ENCODE measurements around the gene KLF3.

KLF3 gene

GRCh38 chr4:38688676-38689355 is 24.8 kb downstream of the KLF3 start:
- peaks cover 38% of the 10 kb centered on the region for H3K36me3 ChIP-seq (ENCODE audit: insufficient read depth, low read length)
- no peak overlapping the region for H3K9ac ChIP-seq (ENCODE audit: low read length)
- no peak overlapping the region for H3K4me3 ChIP-seq (ENCODE audit: low read depth in 1 of 2, low read length in 2 of 2)
- no peaks in the 10 kb centered on the region for H3K9me3 ChIP-seq (ENCODE audit: low read length)
- peaks cover 61% of the 10 kb centered on the region for H3K4me1 ChIP-seq (ENCODE audit: insufficient read depth, low read length)
- H3K27me3 ChIP-seq (ENCODE audit: control insufficient read depth in 1 of 2, insufficient read depth in 2 of 2, low read length in 2 of 2): no peaks in the 10 kb centered on the region
- H3K27ac ChIP-seq (ENCODE audit: low read depth, low read length): no peak overlapping the region

GRCh38 chr4:38691251-38692008 is 27.4 kb downstream of the KLF3 start:
- no peak overlapping the region for H3K4me3 ChIP-seq (ENCODE audit: low read depth in 1 of 2, low read length in 2 of 2)
- no peak overlapping the region for H3K27ac ChIP-seq (ENCODE audit: low read depth, low read length)
- peaks cover 47% of the 10 kb centered on the region for H3K4me1 ChIP-seq (ENCODE audit: insufficient read depth, low read length)
- peaks cover 64% of the 10 kb centered on the region for H3K36me3 ChIP-seq (ENCODE audit: insufficient read depth, low read length)
- no peak overlapping the region for H3K9ac ChIP-seq (ENCODE audit: low read length)
- no peaks in the 10 kb centered on the region for H3K27me3 ChIP-seq (ENCODE audit: control insufficient read depth in 1 of 2, insufficient read depth in 2 of 2, low read length in 2 of 2)
- H3K9me3 ChIP-seq (ENCODE audit: low read length): no peaks in the 10 kb centered on the region

DNA sequence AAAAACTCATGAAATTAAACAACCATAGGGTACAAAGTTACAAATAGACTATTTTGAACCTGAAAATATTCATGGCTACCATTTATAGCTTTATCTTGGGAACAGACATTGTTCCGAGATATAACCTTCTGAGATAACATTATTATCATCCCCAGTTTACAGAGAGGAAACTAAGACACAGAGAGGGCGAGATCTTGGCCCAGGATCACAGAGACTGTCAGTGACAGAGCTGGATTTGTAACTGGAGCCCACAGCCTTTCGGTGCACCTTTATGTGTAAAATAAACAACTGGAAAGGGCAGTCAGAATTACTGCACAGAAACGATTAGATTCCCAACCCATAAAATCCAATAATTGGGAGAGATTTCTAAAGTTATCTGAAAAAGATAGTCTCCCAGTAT is 28.4 kb downstream of the KLF3 start:
- Histone ChIP-seq H3K27ac (ENCODE audit: low read depth, low read length) (no peak overlapping the region), H3K9ac (ENCODE audit: low read length) (no peak overlapping the region), H3K4me3 (ENCODE audit: low read depth in 1 of 2, low read length in 2 of 2) (no peak overlapping the region), H3K27me3 (ENCODE audit: control insufficient read depth in 1 of 2, insufficient read depth in 2 of 2, low read length in 2 of 2) (no peaks in the 10 kb centered on the region), H3K9me3 (ENCODE audit: low read length) (no peaks in the 10 kb centered on the region), H3K4me1 (ENCODE audit: insufficient read depth, low read length) (peaks cover 47% of the 10 kb centered on the region), H3K36me3 (ENCODE audit: insufficient read depth, low read length) (peaks cover 66% of the 10 kb centered on the region)

DNA sequence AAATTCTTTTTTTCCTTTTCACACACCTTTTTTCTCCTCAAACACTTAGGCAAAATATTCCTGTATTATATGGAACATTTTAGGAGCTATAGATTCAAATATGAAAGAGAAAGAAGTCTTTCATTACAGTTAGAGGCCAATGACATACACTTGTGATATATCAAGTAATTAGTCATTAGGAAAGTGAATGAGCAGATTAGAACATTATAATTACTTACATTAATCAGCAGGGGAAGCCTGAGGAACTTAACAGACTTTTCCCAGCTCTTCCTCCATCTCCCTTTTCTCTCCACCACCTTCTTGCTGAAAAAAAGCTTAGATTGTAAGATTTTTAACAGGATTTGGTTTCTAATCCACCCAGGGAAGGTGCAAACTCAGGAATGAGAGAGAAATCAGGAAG is 29.6 kb downstream of the KLF3 start:
- H3K9me3 ChIP-seq (ENCODE audit: low read length): no peaks in the 10 kb centered on the region
- H3K36me3 ChIP-seq (ENCODE audit: insufficient read depth, low read length): peaks cover 70% of the 10 kb centered on the region
- no peak overlapping the region for H3K9ac ChIP-seq (ENCODE audit: low read length)
- no peaks in the 10 kb centered on the region for H3K27me3 ChIP-seq (ENCODE audit: control insufficient read depth in 1 of 2, insufficient read depth in 2 of 2, low read length in 2 of 2)
- H3K27ac ChIP-seq (ENCODE audit: low read depth, low read length): no peak overlapping the region
- H3K4me1 ChIP-seq (ENCODE audit: insufficient read depth, low read length): peaks cover 45% of the 10 kb centered on the region
- no peak overlapping the region for H3K4me3 ChIP-seq (ENCODE audit: low read depth in 1 of 2, low read length in 2 of 2)

DNA sequence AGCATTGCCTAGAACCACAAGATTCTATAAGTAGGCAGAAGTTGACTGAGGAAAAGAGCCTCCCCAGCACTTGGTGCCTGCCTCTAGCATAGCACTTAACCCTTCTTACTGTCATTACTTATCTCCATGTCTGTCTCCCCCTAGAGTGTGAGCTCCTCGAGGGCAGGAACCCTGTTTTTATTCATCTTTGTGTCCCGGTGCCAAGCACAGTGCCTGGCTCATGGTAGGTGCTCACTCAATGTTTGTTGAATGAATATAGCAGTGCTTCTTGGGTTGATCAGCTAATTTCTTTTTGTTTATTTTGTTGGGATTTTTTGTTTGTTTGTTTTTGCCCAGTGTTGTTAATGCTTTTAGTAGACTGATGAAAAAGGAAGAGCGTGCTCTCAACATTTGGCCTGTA is 30.3 kb downstream of the KLF3 start:
- Histone ChIP-seq H3K27ac (ENCODE audit: low read depth, low read length) (no peak overlapping the region), H3K9ac (ENCODE audit: low read length) (no peak overlapping the region), H3K27me3 (ENCODE audit: control insufficient read depth in 1 of 2, insufficient read depth in 2 of 2, low read length in 2 of 2) (no peaks in the 10 kb centered on the region), H3K36me3 (ENCODE audit: insufficient read depth, low read length) (peaks cover 69% of the 10 kb centered on the region), H3K4me1 (ENCODE audit: insufficient read depth, low read length) (peaks cover 41% of the 10 kb centered on the region), H3K9me3 (ENCODE audit: low read length) (no peaks in the 10 kb centered on the region), H3K4me3 (ENCODE audit: low read depth in 1 of 2, low read length in 2 of 2) (no peak overlapping the region)

- Histone ChIP-seq H3K9me3 (ENCODE audit: low read length) (no peaks in the 10 kb centered on the region), H3K27ac (ENCODE audit: low read depth, low read length) (no peak overlapping the region), H3K4me3 (ENCODE audit: low read depth in 1 of 2, low read length in 2 of 2) (no peak overlapping the region), H3K36me3 (ENCODE audit: insufficient read depth, low read length) (peaks cover 54% of the 10 kb centered on the region), H3K27me3 (ENCODE audit: control insufficient read depth in 1 of 2, insufficient read depth in 2 of 2, low read length in 2 of 2) (no peaks in the 10 kb centered on the region), H3K9ac (ENCODE audit: low read length) (no peak overlapping the region), H3K4me1 (ENCODE audit: insufficient read depth, low read length) (peaks cover 39% of the 10 kb centered on the region)
These were observed 31.8 kb downstream of the KLF3 start for GRCh38 chr4:38695809-38696208.

GRCh38 chr4:38696697-38697096 is 32.7 kb downstream of the KLF3 start:
- no peak overlapping the region for H3K9ac ChIP-seq (ENCODE audit: low read length)
- no peak overlapping the region for H3K27ac ChIP-seq (ENCODE audit: low read depth, low read length)
- no peaks in the 10 kb centered on the region for H3K27me3 ChIP-seq (ENCODE audit: control insufficient read depth in 1 of 2, insufficient read depth in 2 of 2, low read length in 2 of 2)
- peaks cover 47% of the 10 kb centered on the region for H3K36me3 ChIP-seq (ENCODE audit: insufficient read depth, low read length)
- peaks cover 31% of the 10 kb centered on the region for H3K4me1 ChIP-seq (ENCODE audit: insufficient read depth, low read length)
- no peak overlapping the region for H3K4me3 ChIP-seq (ENCODE audit: low read depth in 1 of 2, low read length in 2 of 2)
- H3K9me3 ChIP-seq (ENCODE audit: low read length): no peaks in the 10 kb centered on the region

- peaks cover 47% of the 10 kb centered on the region for H3K36me3 ChIP-seq (ENCODE audit: insufficient read depth, low read length)
- no peak overlapping the region for H3K27ac ChIP-seq (ENCODE audit: low read depth, low read length)
- no peaks in the 10 kb centered on the region for H3K9me3 ChIP-seq (ENCODE audit: low read length)
- peaks cover 26% of the 10 kb centered on the region for H3K4me1 ChIP-seq (ENCODE audit: insufficient read depth, low read length)
- no peaks in the 10 kb centered on the region for H3K27me3 ChIP-seq (ENCODE audit: control insufficient read depth in 1 of 2, insufficient read depth in 2 of 2, low read length in 2 of 2)
- no peak overlapping the region for H3K9ac ChIP-seq (ENCODE audit: low read length)
- H3K4me3 ChIP-seq (ENCODE audit: low read depth in 1 of 2, low read length in 2 of 2): no peak overlapping the region
These were observed 34.2 kb downstream of the KLF3 start for GRCh38 chr4:38698176-38698575.

DNA sequence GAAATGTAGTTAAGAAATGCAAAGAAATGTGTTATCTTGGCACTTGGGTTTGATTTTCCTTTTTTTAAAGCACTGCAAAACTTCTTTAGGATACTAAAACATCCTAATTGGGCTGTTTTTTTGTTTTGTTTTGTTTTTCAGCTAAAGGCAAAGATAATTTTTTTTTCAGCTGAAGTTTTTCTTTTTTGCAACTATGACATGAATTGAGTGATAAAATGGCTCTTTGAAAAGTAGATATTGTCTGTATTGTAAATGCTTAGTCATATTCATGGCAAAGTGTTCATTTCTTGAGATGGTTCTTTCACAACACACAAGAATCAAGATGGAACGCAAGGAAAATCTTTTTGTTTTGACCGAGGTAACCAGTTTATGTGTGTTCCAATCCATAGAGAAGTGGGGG is 35.1 kb downstream of the KLF3 start:
- Histone ChIP-seq H3K9me3 (ENCODE audit: low read length) (no peaks in the 10 kb centered on the region), H3K9ac (ENCODE audit: low read length) (no peak overlapping the region), H3K27me3 (ENCODE audit: control insufficient read depth in 1 of 2, insufficient read depth in 2 of 2, low read length in 2 of 2) (no peaks in the 10 kb centered on the region), H3K4me3 (ENCODE audit: low read depth in 1 of 2, low read length in 2 of 2) (no peak overlapping the region), H3K36me3 (ENCODE audit: insufficient read depth, low read length) (peaks cover 42% of the 10 kb centered on the region), H3K4me1 (ENCODE audit: insufficient read depth, low read length) (peaks cover 26% of the 10 kb centered on the region), H3K27ac (ENCODE audit: low read depth, low read length) (no peak overlapping the region)

GRCh38 chr4:38703635-38704034 is 39.6 kb downstream of the KLF3 start:
- Histone ChIP-seq H3K4me1 (ENCODE audit: insufficient read depth, low read length) (peaks cover 4% of the 10 kb centered on the region), H3K9ac (ENCODE audit: low read length) (no peak overlapping the region), H3K27me3 (ENCODE audit: control insufficient read depth in 1 of 2, insufficient read depth in 2 of 2, low read length in 2 of 2) (no peaks in the 10 kb centered on the region), H3K27ac (ENCODE audit: low read depth, low read length) (no peak overlapping the region), H3K36me3 (ENCODE audit: insufficient read depth, low read length) (peaks cover 4% of the 10 kb centered on the region), H3K4me3 (ENCODE audit: low read depth in 1 of 2, low read length in 2 of 2) (no peak overlapping the region), H3K9me3 (ENCODE audit: low read length) (no peaks in the 10 kb centered on the region)

DNA sequence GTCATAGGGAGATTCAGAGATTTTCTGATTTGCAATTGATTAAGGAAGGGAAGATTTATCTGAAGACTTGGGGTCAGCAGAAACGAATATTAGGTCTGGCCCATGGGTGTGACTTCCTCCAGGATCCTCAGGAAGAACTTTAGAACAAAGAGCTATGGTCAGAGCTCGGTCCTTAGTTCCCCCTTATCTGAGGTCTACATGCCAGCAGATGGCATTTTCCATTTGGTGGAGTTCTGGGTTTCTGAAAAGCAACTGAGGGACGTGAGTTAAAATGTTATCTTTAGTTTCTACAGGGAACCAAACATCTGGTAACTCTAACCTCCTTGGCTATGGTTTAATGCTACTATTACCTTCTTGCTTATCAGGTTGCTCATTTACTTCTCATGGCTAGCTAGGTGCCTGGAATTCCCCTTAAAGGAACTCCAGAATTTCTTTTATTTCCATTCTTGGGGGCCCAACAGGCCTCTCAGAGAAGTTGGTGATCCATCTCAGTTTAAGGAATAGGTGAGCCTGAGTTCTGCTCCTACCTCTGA is 40.7 kb downstream of the KLF3 start:
- Histone ChIP-seq H3K27ac (ENCODE audit: low read depth, low read length) (no peak overlapping the region), H3K36me3 (ENCODE audit: insufficient read depth, low read length) (no peaks in the 10 kb centered on the region), H3K9me3 (ENCODE audit: low read length) (no peaks in the 10 kb centered on the region), H3K27me3 (ENCODE audit: control insufficient read depth in 1 of 2, insufficient read depth in 2 of 2, low read length in 2 of 2) (no peaks in the 10 kb centered on the region), H3K4me1 (ENCODE audit: insufficient read depth, low read length) (peaks cover 4% of the 10 kb centered on the region), H3K9ac (ENCODE audit: low read length) (no peak overlapping the region), H3K4me3 (ENCODE audit: low read depth in 1 of 2, low read length in 2 of 2) (no peak overlapping the region)

Measured in muscle layer of colon (tissue), 2 donors.